Measurements from ENCODE around the gene SH3BGRL2.

- TF ChIP-seq EZH2 (optimal IDR thresholded peaks at IDR 0.05; ENCODE audit: low read depth, low read length) (no peak), CTCF (IDR thresholded peaks at IDR 0.05; ENCODE audit: low read length) (no peak)
These were observed 4.3 kb upstream of the SH3BGRL2 start for GRCh38 chr6:79626811-79627210.

Measured in MM.1S (cell line).